Measurements from ENCODE around the gene TPCN1.

GRCh38 chr12:113302466-113302865, 81.2 kb downstream of the TPCN1 start:
- TF ChIP-seq EZH2 (IDR thresholded peaks at IDR 0.05; ENCODE audit: borderline replicate concordance) (no peak), CTCF (IDR thresholded peaks at IDR 0.05; ENCODE audit: poor library complexity) (no peak)

Data from hepatocyte (in vitro differentiated cells).